OCI-M2 (cell line): ENCODE data around the gene FAM107B.

Experiments used
- DNase-seq: peaks from one replicate; lab custom pipeline; 2025; ENCODE audit not compliant: unreplicated experiment; lab: John Stamatoyannopoulos, UW

FAM107B gene

GRCh38 chr10:14779001-14779651 lies 4.4 kb upstream of the FAM107B start:
- DNase-seq: no peak

GRCh38 chr10:14776546-14776945 lies 1.8 kb upstream of the FAM107B start:
- DNase-seq: no peak

- DNase-seq: no peak
These were observed 959 bp upstream of the FAM107B start for GRCh38 chr10:14775656-14776055.

- no peak for DNase-seq
These were observed 500 bp downstream of the FAM107B start for GRCh38 chr10:14774214-14774580.

GRCh38 chr10:14773551-14774213 lies 1.0 kb downstream of the FAM107B start:
- DNase-seq: no peak

GRCh38 chr10:14772399-14772798 lies 2.3 kb downstream of the FAM107B start:
- no peak for DNase-seq

GRCh38 chr10:14770927-14771326 lies 3.8 kb downstream of the FAM107B start:
- DNase-seq: no peak

- no peak for DNase-seq
These were observed 13.3 kb downstream of the FAM107B start for GRCh38 chr10:14761372-14761771.

GRCh38 chr10:14758994-14759664 lies 15.6 kb downstream of the FAM107B start:
- DNase-seq: no peak

GRCh38 chr10:14758451-14758850 lies 16.2 kb downstream of the FAM107B start:
- DNase-seq: no peak

GRCh38 chr10:14757986-14758385 lies 16.7 kb downstream of the FAM107B start:
- DNase-seq: no peak

- no peak for DNase-seq
These were observed 17.3 kb downstream of the FAM107B start for GRCh38 chr10:14757394-14757793.

GRCh38 chr10:14753441-14753840 lies 21.3 kb downstream of the FAM107B start:
- no peak for DNase-seq

- DNase-seq: no peak
These were observed 22.8 kb downstream of the FAM107B start for GRCh38 chr10:14751921-14752320.

- no peak for DNase-seq
These were observed 23.4 kb downstream of the FAM107B start for GRCh38 chr10:14751014-14751896.

- DNase-seq: no peak
These were observed 25.5 kb downstream of the FAM107B start for GRCh38 chr10:14749070-14749809.

GRCh38 chr10:14748441-14748840 lies 26.3 kb downstream of the FAM107B start:
- DNase-seq: no peak

- no peak for DNase-seq
These were observed 31.9 kb downstream of the FAM107B start for GRCh38 chr10:14742815-14743214.

GRCh38 chr10:14742382-14742781 lies 32.3 kb downstream of the FAM107B start:
- no peak for DNase-seq

- no peak for DNase-seq
These were observed 33.9 kb downstream of the FAM107B start for GRCh38 chr10:14740684-14741247.
